ENCODE measurements around the gene DOCK10.

DOCK10 gene

DNA sequence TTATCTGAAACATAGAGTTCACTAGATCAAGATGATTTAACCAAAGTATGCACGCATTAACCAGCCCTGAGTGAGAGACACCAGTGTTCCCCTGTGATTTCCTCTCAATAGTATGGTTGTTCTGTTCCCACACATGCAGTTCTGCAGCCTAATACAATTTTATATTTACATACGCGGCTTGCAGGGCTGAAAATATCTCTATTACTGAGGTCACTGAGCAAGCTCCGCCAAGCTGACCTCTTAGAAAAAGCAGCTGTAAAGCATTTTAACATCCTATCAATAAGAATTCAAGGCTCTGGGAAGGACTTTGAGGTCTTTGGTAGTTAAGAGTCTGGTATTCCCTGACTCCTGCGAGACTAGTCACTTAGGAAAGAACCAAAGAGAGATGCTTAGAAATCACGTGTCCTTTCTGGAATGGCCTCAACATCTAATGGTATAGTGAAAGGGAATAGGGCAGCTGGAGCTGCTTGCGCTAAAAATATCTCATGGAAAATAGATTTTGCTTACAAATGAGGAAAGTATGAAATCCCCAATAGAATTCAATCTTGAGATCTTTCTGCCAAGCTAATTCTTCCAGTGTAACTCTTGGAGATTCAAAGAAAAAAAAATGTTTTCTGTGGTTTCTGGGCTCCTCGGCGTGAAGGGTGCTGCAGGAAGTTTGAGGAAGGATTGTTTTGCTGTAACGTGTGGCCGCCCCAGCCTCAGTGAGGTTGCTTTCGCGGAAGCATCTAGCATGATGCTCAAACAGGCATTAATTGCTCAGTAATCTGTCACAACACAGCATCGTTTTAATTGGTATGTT, 59.2 kb downstream of the DOCK10 start:
- DNase-seq (ENCODE audit: low read depth in 2 of 3, low spot score in 1 of 3): no peak

GRCh38 chr2:224982226-224982625, 60.0 kb downstream of the DOCK10 start:
- DNase-seq (ENCODE audit: low read depth in 2 of 3, low spot score in 1 of 3): no peak

GRCh38 chr2:224976629-224977525, 65.4 kb downstream of the DOCK10 start:
- DNase-seq (ENCODE audit: low read depth in 2 of 3, low spot score in 1 of 3): no peak

DNA sequence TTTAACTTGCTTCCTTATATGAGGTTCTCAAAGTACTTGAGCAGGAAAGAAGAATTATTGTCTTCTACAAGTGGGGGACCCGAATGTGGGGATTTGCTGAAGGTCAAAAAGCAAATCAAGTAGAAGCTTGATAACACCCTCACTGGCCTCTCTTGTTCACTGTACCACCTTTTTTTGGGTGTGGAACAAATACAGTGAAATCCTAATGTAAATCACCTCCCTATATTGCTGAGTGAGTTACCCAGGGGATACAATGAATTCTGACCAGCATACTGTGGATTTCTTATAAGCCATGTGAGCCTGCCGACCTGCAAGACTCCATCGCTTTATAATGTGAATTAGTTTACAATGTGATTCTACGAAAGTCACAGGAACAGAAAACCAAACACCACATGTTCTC, 66.5 kb downstream of the DOCK10 start:
- DNase-seq (ENCODE audit: low read depth in 2 of 3, low spot score in 1 of 3): no peak

GRCh38 chr2:224973112-224974016, 68.9 kb downstream of the DOCK10 start:
- no peak for DNase-seq (ENCODE audit: low read depth in 2 of 3, low spot score in 1 of 3)

- DNase-seq (ENCODE audit: low read depth in 2 of 3, low spot score in 1 of 3): no peak
Observed at GRCh38 chr2:224971214-224971613, 71.1 kb downstream of the DOCK10 start.

DNA sequence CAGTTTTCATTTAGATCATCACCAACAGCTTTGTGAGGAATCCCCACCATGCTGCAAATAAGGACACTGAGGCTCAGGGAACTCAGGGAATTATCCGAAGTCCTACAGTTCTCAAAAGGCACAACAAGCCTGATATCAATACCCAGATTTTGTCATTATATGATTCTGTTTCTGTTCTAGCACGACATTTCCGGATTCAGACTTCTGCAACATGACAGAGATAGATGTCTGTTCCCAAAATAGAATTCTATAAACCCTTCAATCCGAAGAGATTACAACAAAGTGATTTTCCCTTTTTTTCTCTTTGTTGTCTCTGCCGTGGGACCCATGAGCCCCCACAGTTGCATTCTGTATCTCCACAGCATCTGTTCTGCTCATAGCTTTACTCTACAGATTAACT, 72.0 kb downstream of the DOCK10 start:
- DNase-seq (ENCODE audit: low read depth in 2 of 3, low spot score in 1 of 3): no peak

DNA sequence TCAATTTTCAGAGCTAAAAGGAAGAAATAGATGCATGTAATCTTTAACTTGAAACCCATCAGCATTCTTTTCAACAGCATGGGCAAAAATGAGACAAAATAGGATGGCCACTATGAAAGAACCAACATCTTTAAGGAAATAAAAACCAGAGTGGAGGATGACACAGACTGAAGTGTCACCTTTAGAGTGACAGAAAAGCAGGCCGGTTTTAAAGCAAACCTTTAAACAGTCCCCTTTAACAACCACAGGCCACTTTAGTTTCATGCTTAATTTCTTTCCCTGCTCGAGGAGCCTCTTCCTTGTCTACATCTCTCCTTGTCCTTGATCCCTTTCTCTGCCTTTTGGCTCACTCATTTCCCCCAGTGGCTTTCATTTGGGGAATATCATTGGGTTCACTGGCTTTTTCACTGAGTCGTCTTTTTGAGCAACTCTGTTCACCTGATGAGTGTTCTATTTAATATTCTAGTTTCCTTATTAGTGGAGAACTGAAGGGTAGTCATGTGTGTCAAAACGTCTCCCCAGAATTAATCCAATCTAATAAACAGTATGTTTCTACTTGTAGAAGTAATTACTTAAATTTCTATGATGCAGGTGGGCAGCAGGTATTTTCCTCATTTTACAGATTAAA, 72.5 kb downstream of the DOCK10 start:
- DNase-seq (ENCODE audit: low read depth in 2 of 3, low spot score in 1 of 3): no peak

DNA sequence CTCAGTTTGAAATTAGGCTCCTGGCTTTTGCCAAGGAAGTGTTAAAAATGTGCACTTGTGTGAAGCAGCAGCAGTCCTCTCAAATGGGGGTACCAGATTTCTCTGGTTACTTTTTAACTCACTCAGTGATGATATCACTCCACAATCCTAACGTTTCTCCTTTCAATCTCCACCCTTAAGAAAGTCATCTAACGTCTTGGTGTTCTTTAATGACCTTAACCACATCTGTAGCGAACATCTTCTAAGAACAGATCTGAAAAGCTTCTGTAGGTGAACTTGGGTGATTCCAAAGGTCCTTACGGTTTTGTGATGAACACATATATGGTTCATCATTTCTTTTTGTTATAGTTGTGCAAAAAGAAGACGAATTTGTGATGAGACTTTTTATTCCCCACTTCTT, 73.2 kb downstream of the DOCK10 start:
- no peak for DNase-seq (ENCODE audit: low read depth in 2 of 3, low spot score in 1 of 3)

DNA sequence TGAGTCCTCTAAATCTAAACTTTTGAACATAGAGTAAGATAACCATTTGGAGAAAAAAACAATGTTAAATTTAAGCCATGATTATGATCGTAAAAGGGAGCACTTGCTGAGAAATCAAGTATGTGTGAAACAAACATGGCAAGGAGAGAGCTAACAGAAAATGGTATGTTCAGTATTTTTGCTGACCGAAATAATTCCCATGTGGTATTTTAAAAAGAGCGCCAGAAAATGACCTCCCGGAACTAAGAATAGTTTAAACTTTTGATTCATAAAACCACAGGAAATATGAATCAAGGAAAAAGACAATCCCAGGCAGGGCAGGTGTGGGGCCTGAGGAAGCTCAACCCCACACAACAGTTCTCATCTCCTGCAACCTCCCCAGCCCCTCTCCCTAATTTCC, 74.2 kb downstream of the DOCK10 start:
- DNase-seq (ENCODE audit: low read depth in 2 of 3, low spot score in 1 of 3): no peak

DNA sequence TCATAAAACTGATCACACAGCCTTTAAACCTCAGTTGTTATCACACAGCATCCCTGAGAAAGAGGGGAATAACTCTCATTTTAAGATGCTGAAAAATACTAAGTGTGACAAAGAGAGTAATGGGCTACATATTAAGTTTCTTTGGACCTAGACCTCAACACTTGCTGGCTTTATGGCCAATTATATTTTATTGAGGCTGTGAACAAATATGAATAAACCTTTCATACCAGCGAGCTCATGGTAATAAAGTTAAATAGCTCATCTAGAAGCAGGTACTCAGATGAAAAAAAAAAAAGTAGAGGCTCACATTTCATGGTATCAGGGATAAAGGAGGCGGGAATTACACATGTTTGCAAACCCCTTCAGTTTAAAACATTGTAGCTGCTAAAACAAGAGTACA, 75.7 kb downstream of the DOCK10 start:
- DNase-seq (ENCODE audit: low read depth in 2 of 3, low spot score in 1 of 3): no peak

DNA sequence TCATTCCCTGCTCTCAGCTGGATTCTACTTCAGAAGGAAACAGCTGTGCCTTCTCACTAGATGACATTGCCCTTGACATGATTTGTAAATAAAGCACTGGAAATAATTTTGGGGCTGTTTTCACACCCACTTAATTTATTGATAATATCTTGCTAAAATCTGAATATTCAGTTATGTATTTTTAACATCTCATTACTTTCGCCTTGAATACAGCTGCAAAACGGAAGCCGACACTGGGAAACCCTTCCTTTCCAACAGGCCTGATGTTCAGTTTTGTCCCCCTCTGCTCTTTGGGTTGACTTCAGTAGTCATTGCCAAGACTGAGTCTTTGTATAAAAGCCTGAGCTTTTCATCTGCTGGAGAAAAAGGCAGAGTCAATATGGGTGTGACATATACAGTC, 82.7 kb downstream of the DOCK10 start:
- DNase-seq (ENCODE audit: low read depth in 2 of 3, low spot score in 1 of 3): no peak

DNA sequence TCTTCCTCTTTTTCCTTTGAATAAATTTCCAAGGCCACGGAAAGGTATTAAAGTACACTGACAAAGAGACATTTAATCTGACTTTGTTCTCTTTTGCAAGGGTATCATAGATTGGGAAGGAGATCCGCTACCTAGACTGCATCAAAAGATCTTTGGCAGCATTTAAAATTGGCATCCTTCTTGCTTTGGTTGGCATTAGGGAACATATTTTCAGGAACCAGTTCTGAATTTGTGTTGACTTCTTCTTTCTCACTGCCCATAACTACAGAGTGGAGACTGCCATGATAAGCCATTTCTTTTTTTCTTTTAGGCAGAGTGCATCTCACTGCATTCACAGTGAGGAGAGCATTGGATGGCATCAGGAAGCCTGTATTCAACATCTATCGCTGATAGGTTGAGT, 83.4 kb downstream of the DOCK10 start:
- DNase-seq (ENCODE audit: low read depth in 2 of 3, low spot score in 1 of 3): no peak

DNA sequence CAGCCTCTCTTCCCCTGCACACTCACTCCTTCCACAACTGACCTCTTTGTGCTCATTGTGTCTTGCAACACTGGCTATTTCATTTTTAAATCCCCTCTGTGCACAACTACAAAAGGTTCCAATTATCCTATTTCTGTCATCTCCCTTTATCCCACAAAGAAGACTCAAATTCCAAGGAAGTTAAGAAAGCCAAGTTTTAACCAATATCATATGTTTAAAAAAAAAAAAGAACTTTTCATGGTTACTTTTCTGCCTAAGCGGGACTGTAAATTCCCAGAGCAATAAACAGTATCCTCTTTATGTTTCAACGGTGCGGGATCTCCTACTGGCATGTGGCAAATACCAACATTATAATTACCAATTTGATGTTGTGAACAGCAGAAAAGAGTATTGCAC, 83.8 kb downstream of the DOCK10 start:
- no peak for DNase-seq (ENCODE audit: low read depth in 2 of 3, low spot score in 1 of 3)

- no peak for DNase-seq (ENCODE audit: low read depth in 2 of 3, low spot score in 1 of 3)
Observed at GRCh38 chr2:224957540-224958461, 84.5 kb downstream of the DOCK10 start.

DNA sequence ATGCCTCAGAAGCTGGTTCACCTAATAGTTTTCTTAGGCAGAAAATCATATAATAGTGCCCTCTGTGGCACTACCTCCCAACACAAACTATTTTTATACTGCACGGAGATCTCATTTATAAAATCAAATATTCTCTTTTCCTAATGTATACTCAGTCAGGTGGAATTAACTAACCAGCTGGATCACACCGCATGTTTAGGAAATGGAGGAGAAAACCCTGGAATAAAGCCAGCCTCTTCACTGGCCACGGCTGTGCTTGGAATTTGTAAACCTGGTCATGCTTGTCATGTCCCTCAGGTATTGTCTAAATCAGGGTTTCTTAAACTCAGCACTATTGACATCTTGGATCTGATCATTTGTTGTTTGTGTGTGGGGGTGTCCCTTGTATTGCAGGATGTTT, 85.6 kb downstream of the DOCK10 start:
- no peak for DNase-seq (ENCODE audit: low read depth in 2 of 3, low spot score in 1 of 3)

- DNase-seq (ENCODE audit: low read depth in 2 of 3, low spot score in 1 of 3): no peak
Observed at GRCh38 chr2:224954980-224955379, 87.3 kb downstream of the DOCK10 start.

DNA sequence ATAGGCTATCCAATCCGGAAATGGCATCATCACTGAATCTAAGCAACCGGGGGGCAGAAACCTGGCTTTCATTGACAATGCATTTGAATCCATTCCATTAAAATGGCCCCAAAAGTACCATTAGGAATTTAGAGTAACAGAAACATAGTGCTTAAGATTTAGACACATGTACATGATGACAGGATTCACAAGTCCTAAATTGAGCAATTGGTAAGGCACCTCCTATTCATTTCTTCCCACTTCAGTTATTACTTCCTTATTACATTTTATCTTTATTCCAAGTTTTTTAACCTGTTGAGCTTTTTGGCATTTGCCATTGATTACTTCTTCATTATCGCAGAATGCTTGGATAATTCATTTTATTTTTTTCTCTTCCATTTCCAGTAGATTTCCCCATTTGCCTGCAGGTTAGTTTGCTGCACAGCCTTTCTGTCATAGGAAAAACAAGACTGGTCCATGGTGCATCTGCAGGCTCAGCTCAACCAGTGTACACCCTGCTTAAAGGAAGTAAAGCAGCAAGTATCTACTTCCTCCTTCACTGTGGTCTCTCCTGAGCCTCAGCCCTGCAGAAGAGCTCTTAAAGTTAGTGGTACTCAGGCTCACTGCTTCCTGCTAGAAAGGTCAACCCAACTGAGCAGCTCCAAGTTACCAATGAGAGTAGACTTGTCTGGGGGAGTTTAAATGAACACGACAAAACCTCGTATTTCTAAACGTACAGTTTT, 89.2 kb downstream of the DOCK10 start:
- no peak for DNase-seq (ENCODE audit: low read depth in 2 of 3, low spot score in 1 of 3)

Data from stimulated activated CD4-positive, alpha-beta T cell treated with anti-CD3 and anti-CD28 coated beads, Interleukin-12 subunit alpha, Interleukin-12 subunit beta, amount 100 ng/mL, for 48 hours (primary cell).